Right renal cortex interstitium (tissue), 3 donors: Measurements from ENCODE around the gene HSPBAP1. TPM values are rescaled to one million over a fixed set of nuclear protein-coding genes. Genes with fewer than 3 reads are reported as not detected.

ENCODE experiments used
- DNase-seq, 3 donors: peaks; one replicate each; pipeline ENCODE4 v3.0.0-alpha.2; 2013; ENCODE audit warnings: low read depth in 3 of 3, low spot score in 2 of 3
- polyA plus RNA-seq, 3 donors: library from polyadenylated mRNA; unstranded; fragments of 120-200 nt; gene quantifications; one replicate each; pipeline ENCODE4 v1.2.1, GENCODE V29; 2013; ENCODE audit not compliant: insufficient read length in 3 of 3

Gene HSPBAP1
- 10 to 100 TPM in 2 of 3 donors, 1 to 10 TPM in 1; 10.0 to 11.6 (median 10.9) TPM for polyA plus RNA-seq

- DNase-seq, result peak; percentile 80 to 84 (median 83)
Measured at GRCh38 chr3:122793568-122794416, at the start of gene HSPBAP1. HSPBAP1 (minus strand) TSS chr3:122793831; CDS start chr3:122793680, 151 bp downstream.

GRCh38 chr3:122835590-122835989 is 42.0 kb upstream of the HSPBAP1 start:
- no peak for DNase-seq

- no peak for DNase-seq
Measured at GRCh38 chr3:122828281-122828680, 34.6 kb upstream of the HSPBAP1 start.

GRCh38 chr3:122826278-122826677 is 32.6 kb upstream of the HSPBAP1 start:
- DNase-seq, result no peak

- DNase-seq, result no peak
Measured at GRCh38 chr3:122825460-122825859, 31.8 kb upstream of the HSPBAP1 start.

- DNase-seq, result peak in 2 of 3 donors; percentile 3 to 16
Measured at GRCh38 chr3:122824465-122825381, 31.1 kb upstream of the HSPBAP1 start.

GRCh38 chr3:122816587-122816986 is 23.0 kb upstream of the HSPBAP1 start:
- DNase-seq, result no peak

GRCh38 chr3:122810734-122811133 is 17.1 kb upstream of the HSPBAP1 start:
- no peak for DNase-seq

GRCh38 chr3:122803977-122804376 is 10.3 kb upstream of the HSPBAP1 start:
- no peak for DNase-seq

GRCh38 chr3:122802323-122802722 is 8.7 kb upstream of the HSPBAP1 start:
- no peak for DNase-seq

- DNase-seq, result no peak
Measured at GRCh38 chr3:122800706-122801237, 7.1 kb upstream of the HSPBAP1 start.

- DNase-seq, result no peak
Measured at GRCh38 chr3:122800031-122800430, 6.4 kb upstream of the HSPBAP1 start.

GRCh38 chr3:122799322-122799721 is 5.7 kb upstream of the HSPBAP1 start:
- no peak for DNase-seq

- DNase-seq, result no peak
Measured at GRCh38 chr3:122797291-122797690, 3.7 kb upstream of the HSPBAP1 start.

- DNase-seq, result peak in 2 of 3 donors; percentile 1 to 10
Measured at GRCh38 chr3:122795674-122796195, 2.1 kb upstream of the HSPBAP1 start.

- peak; percentile 47 to 71 (median 67) for DNase-seq
Measured at GRCh38 chr3:122794779-122795673, 1.4 kb upstream of the HSPBAP1 start, which contains the start of gene SLC49A4. SLC49A4 (plus strand) TSS chr3:122795069; CDS start chr3:122795193, 124 bp downstream.

GRCh38 chr3:122794483-122794778 is 800 bp upstream of the HSPBAP1 start:
- peak in 1 of 3 donors; percentile 41 for DNase-seq

- no peak for DNase-seq
Measured at GRCh38 chr3:122789585-122790273, 3.9 kb downstream of the HSPBAP1 start.

- no peak for DNase-seq
Measured at GRCh38 chr3:122787872-122788271, 5.8 kb downstream of the HSPBAP1 start.
